ENCODE results near the gene GRIK1.

GRIK1 gene

GRCh38 chr21:29678626-29679025 lies 261.2 kb downstream of the GRIK1 start:
- TF ChIP-seq, protein P1, sequence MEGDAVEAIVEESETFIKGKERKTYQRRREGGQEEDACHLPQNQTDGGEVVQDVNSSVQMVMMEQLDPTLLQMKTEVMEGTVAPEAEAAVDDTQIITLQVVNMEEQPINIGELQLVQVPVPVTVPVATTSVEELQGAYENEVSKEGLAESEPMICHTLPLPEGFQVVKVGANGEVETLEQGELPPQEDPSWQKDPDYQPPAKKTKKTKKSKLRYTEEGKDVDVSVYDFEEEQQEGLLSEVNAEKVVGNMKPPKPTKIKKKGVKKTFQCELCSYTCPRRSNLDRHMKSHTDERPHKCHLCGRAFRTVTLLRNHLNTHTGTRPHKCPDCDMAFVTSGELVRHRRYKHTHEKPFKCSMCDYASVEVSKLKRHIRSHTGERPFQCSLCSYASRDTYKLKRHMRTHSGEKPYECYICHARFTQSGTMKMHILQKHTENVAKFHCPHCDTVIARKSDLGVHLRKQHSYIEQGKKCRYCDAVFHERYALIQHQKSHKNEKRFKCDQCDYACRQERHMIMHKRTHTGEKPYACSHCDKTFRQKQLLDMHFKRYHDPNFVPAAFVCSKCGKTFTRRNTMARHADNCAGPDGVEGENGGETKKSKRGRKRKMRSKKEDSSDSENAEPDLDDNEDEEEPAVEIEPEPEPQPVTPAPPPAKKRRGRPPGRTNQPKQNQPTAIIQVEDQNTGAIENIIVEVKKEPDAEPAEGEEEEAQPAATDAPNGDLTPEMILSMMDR (IDR thresholded peaks at IDR 0.05) = no peak

DNA sequence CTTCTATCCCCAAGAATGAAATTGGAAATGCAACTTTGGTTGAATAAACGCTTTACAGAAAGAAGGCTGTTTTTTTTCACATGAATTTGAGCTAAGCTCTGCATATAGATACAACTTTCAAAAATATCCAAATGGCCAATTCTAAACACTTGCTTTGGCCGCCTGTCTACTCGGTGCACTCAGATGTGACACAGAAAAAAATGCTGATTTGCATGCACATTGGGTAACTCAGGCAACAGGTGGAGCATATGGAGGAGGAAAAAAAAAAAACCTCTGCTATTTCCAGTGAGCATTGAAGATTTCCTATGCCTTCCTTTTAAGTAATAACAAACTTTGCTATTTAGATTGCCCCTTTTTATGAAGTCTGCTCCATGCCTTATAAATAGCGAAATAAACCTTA lies 262.5 kb downstream of the GRIK1 start:
- TF ChIP-seq, protein P1 (IDR thresholded peaks at IDR 0.05) = no peak

DNA sequence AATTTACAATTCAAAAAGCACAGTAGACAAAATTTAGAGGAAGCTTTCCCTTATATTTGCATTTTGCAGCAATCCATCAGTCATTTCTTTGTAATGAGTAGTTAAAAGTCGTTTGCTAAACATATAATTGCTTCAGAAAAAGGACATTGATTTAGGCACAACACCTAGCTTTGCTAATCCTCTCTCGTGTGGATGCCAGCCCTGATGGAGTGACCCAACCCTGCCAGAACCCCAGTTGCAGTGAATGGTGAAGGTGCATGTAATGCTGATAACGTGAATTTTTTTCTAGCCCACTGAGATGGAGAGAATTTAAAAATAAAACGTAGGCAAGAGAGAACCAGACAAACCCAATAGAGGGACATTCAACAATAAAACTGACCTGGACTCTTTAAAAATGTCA lies 263.4 kb downstream of the GRIK1 start:
- TF ChIP-seq, protein P1 (IDR thresholded peaks at IDR 0.05) = no peak

DNA sequence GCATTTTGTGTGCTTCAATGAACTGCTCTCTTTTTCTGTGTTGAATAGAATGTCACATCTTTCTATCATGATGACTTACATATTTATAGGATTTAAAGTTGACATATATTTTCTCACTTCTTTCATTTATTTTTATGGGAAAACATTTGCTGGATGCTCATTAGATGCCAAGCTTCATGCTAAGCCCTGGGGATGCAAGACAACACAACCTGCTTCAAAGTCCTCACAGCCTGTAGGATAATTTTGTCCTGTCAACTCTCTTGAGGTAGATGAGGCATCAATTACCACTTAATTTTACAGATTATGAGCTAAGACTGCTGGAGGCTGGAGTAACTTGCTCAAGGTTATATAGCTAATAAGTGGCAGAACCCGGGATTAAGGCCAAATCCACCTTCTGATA lies 264.3 kb downstream of the GRIK1 start:
- TF ChIP-seq, protein P1 (IDR thresholded peaks at IDR 0.05) = no peak

DNA sequence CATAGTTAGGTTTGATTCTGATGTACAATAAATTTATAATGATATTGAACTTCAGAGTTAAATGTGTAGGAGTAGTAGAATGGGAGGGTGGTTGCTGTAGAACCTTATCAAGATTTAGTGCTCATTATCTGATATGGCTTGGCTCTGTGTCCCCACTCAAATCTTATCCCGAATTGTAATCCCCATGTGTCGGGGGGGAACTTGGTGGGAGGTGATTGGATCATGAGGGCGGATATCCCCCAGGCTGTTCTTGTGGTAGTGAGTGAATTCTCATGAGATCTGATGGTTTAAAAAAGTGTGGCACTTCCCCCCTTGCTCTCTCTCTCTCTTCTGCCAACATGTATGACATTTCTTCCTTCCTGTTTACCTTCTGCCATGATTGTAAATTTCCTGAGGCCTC lies 265.5 kb downstream of the GRIK1 start:
- TF ChIP-seq, protein P1 (IDR thresholded peaks at IDR 0.05) = no peak

DNA sequence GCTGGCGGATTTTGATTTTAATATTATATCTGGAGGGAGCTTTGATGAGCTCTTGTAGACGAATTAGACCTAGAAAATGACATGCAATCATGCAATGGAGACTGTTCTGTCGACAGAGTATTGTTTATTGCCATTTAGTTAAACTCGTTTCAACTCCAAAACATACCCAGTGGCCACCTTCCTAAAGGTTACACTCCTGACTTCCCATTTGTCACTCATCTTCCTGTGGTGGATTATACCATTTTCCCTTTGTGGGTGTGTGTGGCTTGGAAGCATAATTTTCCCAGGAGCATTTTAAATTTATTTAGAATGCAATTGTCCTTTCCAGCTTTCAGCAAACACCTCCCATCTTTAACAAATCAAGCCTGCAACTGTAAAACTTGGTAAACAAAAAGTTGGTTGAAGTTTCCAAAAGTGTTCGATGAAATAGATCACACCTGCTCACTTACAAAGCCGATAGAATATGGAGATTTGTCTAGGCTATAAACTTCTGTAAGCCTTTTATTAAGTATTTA lies 266.6 kb downstream of the GRIK1 start:
- TF ChIP-seq, protein P1 (IDR thresholded peaks at IDR 0.05) = no peak

GRCh38 chr21:29671728-29672127 lies 268.1 kb downstream of the GRIK1 start:
- TF ChIP-seq, protein P1 (IDR thresholded peaks at IDR 0.05) = no peak

DNA sequence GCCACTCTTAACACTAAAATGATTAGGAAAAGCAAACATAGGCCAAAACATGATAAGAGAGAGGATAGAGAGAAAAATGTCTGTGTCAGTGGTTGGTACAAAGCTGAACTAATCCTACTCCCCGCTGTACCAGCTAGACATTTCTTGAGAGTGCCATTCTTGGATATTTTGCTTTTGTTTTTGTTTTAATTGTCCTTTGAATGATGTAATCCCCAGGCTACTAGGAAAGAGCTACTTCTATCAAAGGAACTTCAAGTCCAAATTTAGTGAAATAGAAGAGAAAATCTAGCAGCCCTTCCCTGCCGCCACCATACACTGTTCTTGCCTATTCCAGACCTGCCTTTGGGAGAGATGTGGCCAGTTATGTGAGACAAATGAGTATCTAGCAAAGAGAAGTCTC lies 269.6 kb downstream of the GRIK1 start:
- TF ChIP-seq, protein P1 (IDR thresholded peaks at IDR 0.05) = no peak

Data from LNCAP (cell line).